GM13977 (cell line): ENCODE measurements around the gene ERGIC1.

Experiments used
- DNase-seq: peaks from one replicate; pipeline ENCODE4 v3.0.0; 2012; ENCODE audit warnings: low spot score
- in situ Hi-C: fragments of 300-500 bp; cut with MboI; formaldehyde crosslinking; loops from one replicate; pipeline ENCODE4 v1.12.0; 2022; ENCODE audit warnings: low sequenced_read_pairs, low pct_unique_long_range_greater_than_20kb, mixed read lengths, inconsistent platforms; ENCODE audit not compliant: unreplicated experiment
- TF ChIP-seq, protein P1 (sequence below): IDR thresholded peaks from 2 replicates; pipeline ENCODE4 v1.5.1; 2012; ENCODE audit warnings: mild to moderate bottlenecking, control low read depth; ENCODE audit not compliant: insufficient read depth; ENCODE audit errors: extremely low read depth, missing control alignments

ERGIC1 gene

DNA sequence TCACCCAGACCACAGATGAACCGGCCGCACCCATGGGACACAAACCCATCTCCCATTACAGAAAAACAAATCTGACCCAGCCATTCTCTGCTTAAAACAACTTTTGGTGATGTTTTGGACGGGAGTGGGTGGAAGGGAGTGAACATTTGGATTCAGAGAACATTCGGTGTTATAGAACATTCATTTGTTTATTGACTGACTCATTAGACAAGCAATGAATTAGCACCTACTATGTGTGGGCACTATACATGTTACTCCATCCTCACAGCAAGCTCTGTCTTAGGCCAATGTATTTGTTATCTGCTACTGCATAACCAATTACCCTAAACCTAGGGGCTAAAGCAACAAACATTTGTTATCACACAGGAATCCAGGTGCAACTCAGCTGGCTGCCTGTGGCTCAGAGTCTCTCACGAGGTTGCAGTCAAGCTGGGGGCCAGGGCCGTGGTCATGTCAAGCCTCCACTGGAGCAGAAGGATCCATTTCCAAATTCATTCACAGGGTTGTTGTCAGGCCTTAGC, 5.1 kb upstream of the ERGIC1 start:
- in situ Hi-C loops: no loop called here
- TF ChIP-seq, protein P1, sequence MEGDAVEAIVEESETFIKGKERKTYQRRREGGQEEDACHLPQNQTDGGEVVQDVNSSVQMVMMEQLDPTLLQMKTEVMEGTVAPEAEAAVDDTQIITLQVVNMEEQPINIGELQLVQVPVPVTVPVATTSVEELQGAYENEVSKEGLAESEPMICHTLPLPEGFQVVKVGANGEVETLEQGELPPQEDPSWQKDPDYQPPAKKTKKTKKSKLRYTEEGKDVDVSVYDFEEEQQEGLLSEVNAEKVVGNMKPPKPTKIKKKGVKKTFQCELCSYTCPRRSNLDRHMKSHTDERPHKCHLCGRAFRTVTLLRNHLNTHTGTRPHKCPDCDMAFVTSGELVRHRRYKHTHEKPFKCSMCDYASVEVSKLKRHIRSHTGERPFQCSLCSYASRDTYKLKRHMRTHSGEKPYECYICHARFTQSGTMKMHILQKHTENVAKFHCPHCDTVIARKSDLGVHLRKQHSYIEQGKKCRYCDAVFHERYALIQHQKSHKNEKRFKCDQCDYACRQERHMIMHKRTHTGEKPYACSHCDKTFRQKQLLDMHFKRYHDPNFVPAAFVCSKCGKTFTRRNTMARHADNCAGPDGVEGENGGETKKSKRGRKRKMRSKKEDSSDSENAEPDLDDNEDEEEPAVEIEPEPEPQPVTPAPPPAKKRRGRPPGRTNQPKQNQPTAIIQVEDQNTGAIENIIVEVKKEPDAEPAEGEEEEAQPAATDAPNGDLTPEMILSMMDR: no peak

DNA sequence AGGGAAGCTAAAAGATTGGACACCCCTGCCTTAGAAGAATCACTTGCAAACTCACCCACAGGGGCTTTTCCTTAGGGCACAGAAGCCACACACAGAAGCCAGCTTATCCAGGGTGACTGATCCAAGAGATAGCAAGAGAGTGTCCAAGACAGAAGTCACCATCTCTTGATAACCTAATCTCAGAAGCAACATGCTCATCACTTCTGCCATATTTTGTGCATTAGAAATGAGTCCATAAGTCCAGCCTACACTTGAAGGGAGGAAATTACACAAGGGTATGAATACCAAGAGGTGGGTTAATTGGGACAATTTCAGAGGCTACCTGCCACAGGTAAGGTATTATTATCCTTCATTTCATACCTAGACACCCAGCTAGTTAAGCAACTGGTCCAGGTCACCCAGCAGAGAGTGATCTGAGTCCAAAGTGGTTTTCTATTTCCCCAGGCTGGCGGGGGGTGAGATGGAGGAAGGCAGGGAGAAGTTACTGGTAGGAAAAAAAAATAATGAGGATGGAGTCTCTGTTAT, 3.7 kb upstream of the ERGIC1 start:
- TF ChIP-seq, protein P1: no peak
- no peak for DNase-seq
- in situ Hi-C loops: no loop called here

More for the DNA sequence above, 5.1 kb upstream of the ERGIC1 start:
- no peak for DNase-seq

DNA sequence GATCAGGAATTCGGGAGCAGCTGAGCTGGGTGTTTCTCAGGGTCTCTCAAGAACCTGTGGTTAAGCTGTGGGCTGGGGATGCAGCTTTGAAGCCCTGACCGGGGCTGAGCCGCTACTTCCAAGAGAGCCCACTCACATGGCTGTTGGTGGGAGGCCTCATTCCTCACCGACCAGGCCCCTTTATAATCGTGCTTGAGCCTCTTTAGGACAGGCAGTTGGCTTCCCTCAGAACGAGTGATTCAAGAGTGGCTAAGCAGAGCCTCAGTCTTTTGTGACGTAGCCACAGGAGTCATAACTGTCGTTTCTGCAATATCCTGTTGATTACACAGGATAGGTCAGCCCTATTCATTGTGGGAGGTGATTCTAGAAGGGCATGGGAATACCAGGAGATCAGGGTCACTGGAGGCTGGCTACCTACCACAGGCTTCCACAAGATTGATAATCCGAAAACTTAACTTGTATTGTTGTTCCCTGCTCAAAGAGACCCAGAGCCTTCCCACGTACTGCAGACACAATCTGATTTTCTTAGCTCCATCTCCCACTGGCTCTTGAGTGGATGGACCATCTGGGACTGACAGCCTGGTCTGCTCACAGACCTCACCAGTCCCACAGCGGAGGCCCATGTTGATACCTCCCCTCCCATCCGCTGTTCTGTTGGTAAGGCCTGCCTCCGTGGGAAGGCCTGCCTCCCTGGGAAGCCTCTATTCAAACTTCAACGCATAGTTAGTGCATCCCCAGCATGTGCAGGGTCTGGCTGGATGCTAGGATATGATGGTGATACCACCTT, 3.0 kb upstream of the ERGIC1 start:
- in situ Hi-C loops: no loop called here
- no peak for DNase-seq
- TF ChIP-seq, protein P1: no peak

DNA sequence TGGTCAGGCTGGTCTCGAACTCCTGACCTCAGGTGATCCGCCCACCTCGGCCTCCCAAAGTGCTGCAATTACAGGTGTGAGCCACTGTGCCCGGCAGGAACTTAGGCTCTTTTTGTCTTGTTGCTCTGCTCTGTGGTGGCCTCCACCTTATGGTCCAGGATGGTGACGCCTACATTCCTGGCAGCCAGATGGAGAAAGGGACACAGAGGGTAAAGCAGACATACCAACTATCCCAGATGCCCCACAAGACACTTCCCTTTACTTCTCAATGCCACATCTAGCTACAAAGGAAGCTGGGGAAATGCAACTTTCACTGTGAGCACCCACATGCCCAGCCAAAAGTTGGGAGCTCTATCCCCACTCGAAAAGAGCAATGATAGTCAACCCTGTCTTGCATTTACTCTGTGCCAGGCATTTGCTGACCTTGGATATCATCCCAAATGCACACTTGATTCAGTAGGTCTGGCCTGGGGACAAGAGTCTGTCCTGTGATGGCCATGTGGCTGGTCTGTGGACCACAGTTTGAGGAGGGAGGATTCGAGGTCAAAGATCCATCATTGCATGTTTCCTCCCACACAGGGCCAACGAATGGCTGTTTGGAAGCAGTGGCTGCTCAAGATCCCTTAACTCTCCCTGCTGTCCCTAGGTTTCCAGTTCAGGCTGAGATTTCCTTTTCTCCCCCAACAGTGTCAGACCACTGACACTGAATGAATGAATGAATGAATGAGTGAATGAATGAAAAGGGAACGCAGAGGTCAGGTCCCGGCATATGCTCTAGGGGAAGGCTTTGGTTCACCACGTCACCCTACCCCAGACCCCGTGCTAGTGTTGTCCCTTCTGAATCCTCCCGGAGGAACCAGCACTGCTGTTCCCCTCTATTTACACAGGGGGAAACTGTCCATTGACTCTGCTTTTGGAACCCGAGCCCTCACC, 1.4 kb upstream of the ERGIC1 start:
- in situ Hi-C loops: no loop called here
- TF ChIP-seq, protein P1: no peak
- no peak for DNase-seq

DNA sequence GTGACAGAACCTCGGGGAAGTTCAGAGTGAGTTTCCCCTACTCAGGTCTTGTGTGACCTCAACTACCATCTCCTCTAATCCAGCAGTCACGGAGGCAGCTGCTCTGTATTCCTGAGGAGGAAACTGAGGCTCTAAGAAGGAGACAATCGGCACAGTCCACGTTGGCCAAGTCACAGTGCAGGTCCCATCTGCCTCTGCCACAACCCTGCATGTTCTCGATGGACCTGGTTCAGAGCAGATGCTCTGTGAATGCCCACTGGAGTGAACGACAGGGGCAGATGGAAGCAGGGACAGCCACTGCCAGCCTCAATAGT, 722 bp upstream of the ERGIC1 start:
- TF ChIP-seq, protein P1: no peak
- in situ Hi-C loops: no loop called here

DNA sequence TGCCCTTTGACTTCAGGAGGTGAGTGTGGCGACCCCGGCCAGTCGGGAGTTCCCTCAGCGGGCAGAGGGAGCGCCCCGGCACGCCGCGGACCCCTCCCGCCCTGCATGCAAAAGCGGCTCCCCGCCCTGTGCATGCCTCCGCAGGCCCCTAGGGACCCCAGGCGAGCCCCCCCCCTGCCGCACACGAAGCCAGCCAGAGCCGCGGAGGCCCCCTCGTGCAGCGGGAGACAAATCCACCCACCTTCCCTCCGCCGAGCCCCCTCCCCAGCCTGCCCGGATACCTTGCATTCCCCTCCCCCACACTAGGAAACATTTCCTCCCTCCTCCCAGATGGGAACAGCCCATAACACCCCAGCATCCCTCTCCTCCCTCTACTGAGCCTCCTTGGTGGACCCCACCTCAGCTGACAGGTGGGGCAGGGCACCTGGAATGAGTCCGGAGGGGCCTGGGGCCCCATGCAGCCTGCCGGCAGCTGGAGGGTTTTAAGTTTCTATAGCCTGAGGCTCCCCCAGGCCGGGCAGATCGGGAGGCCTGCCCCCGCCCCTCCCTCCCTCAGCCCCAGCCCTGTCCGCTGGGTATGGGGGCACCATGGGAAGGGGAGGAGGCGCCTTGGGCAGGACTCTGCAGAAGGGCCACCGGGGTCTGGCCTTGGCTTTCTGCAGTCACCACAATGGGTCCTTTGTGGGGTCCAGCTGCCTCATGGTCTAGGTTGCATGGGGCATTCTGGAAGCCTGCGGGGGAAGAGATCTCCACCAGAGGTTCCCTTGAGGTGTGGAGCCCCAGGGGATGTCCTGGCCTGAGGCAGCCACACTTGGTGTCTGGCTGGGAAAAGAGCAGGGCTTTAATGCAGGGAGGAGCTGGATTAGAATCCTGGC, 601 bp downstream of the ERGIC1 start:
- DNase-seq: peak; percentile 45
- in situ Hi-C loops: no loop called here
- TF ChIP-seq, protein P1: no peak

More for the DNA sequence above, 722 bp upstream of the ERGIC1 start:
- no peak for DNase-seq
